GM10847 (cell line): ENCODE data around the gene LCA5.

Source experiments
- POLR2A ChIP-seq: IDR thresholded peaks from 2 replicates; pipeline ENCODE4 v1.6.1; 2011; ENCODE audit not compliant: insufficient read length; ENCODE audit errors: extremely low read depth

Gene LCA5

DNA sequence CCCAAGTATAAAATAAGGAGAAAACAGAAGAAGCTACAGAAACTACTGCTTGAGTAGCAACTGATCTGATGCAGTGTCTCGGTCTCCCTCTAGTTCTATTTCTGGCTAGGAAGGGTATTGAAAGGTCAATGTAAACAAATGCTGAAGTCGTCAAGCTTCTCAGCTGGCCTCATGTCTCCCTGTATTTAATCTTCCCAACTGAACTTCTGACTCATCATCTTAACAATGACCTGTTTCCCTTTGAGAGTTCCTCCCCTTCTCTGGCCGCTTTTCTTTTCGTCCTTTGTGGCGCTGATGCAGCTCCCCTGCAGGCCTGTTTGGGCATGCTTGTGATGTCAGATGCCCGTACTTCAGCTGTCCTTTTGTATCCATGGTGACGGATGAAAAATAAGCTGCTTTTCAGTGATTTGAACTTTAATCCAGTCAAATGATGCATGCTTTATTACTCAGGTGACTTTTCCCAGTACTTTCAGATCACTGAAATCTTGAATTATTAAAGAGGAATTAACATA lies 7.8 kb upstream of the LCA5 start:
- TF ChIP-seq POLR2A = no peak

DNA sequence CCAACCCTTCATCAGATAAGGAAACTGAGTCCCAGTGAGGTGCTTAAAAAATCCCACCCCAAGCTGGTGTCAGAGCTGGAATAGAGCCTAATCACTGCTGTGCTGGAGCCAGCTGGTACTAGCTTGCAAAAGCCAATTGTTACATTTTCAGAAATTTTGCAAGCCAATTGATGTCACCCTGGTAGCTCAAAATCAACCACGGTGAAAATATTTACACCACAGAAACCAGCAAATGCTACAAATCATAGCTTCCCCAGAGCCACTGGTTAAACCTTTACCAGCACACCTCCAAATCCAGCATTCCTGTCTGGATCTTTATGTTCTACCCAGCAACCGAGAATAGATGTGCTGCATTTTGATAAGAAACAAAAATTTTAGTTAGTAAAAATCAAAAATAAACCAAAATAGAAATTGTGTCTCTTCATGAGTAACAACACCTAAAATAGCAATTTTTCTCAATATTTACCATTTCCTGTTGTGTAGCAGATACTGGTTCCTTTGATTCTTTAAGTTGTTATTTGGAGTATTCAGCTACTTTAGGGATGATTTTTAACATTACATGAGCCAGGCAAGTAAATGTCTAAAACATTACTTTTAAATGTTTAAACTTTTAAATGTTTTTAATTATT lies 7.2 kb upstream of the LCA5 start:
- TF ChIP-seq POLR2A = no peak

DNA sequence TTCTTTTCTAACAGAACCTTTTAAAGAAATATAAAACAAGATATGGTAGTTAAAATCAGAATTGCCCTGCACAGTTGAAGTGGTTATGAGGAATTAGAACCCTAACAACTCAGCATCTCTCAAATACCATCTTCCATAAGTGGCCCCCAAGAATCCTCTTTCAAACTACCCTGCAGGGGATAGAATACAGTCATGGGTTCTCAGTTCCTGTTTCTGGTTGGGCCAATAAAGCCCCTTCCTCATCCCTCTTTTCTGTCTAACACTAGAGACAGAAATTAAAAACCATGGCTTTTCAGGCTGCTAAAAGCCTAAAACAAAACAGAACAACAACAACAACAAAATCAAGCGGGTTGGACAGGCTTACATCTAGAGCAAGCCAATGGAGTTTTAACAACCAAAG lies 6.7 kb upstream of the LCA5 start:
- no peak for TF ChIP-seq POLR2A

DNA sequence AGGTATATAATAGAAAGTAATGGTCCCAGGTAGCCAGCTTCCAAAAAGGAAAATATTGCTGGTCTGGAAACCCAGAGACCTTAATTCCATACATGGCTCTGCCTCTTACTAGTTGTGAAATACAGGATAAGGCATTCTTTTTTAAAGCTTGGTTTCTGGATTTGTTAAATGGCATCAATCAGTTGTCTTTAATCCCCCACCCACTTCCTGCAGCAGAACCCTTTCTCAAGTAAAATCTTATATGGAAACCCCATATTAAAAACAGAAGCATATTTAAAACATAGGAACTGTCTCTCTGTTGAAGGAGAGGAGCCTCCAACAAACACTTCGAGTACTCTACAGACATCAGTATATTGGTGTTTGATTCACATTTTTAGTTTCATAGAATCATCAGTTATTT lies 6.2 kb upstream of the LCA5 start:
- TF ChIP-seq POLR2A = no peak

DNA sequence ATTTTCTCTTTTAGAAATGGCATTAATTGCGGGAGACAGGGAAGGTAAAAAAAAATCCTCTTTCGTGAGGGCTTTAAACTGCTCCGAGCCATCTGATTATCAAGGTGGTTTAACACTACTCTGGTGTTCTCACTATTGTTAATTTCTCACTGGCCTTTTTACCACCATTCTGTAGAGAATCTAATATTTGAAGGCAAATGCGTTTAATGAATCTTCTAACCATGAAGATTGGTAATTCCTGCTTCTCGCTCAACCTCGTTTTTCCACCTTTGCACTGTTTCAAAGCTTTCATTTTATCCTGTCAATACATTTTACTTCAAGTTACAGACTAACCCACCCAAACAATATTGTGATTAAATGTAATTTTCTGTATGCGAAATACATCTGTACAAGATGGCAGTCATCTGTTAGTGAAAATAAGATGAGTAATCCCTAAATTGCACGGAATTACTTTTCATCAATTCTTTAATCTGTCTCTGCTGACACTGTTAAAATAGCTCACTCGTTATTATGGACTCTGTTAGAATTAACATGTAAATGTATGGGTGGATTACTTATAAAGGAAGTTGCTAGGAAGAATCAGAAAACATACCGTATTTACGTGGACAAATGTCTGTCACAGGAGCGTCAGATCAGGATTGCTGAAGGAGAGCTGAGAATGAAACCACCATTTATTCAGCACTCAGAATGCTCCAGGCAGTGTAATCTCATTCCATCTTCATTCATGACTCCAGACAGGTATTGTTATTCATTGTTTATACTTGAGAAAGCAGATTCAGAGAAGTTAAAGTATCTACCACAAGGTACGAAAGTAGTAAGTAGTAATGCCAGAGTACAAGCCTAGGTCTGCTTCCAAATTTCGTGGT lies 1.1 kb upstream of the LCA5 start:
- no peak for TF ChIP-seq POLR2A

DNA sequence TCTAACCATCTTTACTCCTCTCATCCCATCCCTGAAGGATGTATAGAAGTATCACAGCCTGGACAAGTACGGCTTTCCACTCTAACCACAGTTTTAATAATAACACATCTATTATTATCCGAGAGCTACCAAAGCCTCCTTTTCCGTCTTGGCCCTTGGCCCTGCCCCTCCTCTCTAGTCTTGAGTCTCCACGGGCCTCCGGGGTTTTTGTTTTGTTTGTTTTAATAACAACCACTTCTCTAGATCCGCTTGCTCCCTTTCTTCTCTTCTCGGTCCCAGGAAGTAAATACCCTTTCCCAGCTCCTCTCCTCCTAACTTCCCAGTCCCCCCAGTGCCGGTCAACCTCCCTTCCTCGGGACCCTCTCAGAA lies 661 bp downstream of the LCA5 start:
- no peak for TF ChIP-seq POLR2A

GRCh38 chr6:79526897-79527296 lies 10.3 kb downstream of the LCA5 start:
- TF ChIP-seq POLR2A = no peak

- no peak for TF ChIP-seq POLR2A
These were observed 11.7 kb downstream of the LCA5 start for GRCh38 chr6:79525272-79526100.

DNA sequence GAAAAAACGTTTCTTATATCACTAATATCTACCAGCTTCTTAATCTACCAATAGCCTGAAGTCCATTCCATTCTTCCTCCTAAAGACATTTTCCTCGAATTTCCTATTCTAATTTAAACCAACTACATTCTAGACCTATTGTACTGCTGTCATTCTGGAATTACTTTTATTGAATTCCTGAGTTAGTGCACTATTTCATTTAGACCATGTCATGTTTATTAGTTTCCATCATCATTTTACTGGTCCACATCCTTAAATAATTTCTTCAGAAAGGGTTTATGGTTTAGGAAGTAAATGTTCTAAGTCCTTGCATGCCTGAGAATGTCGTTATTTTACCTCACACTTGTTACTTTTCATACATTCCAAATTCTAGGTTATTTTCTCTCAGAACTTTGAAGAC lies 13.2 kb downstream of the LCA5 start:
- TF ChIP-seq POLR2A = no peak

DNA sequence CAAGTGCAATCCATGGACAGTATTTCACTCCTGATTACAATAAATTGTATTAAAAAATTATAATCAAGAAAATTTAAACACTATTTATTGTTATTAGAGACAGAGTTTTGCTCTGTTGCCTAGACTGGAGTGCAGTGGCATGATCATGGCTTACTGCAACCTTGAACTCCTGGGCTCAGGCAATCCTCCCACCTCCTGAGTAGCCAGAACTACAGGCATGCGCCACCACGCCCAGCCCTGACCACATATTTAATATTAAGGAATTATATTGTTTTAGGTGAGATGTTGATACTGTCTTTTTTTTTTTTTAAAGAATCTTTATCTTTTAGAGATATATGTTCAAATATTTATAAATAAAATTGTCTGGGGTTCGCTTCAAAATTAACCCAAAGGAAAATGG lies 14.6 kb downstream of the LCA5 start:
- TF ChIP-seq POLR2A = no peak

GRCh38 chr6:79520534-79520933 lies 16.7 kb downstream of the LCA5 start:
- no peak for TF ChIP-seq POLR2A

DNA sequence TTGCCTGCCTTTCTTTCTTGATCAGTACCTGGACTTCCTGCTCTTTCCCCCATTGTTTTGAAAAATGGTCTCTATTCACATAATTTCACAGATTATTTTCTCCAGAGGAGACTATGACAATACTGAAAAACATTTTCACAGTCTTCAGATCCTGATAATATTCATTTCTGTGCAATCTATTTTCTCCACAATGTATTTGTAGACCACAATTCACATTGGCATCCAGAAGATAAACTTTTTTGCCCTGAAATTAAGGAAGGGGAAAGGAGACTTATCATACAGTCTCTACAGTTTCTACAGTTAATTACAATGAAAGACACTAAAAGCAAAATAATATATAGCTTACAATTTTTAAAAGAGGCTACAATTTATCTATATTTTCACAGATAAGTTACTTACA lies 18.4 kb downstream of the LCA5 start:
- no peak for TF ChIP-seq POLR2A

- no peak for TF ChIP-seq POLR2A
These were observed 21.8 kb downstream of the LCA5 start for GRCh38 chr6:79515436-79515835.

DNA sequence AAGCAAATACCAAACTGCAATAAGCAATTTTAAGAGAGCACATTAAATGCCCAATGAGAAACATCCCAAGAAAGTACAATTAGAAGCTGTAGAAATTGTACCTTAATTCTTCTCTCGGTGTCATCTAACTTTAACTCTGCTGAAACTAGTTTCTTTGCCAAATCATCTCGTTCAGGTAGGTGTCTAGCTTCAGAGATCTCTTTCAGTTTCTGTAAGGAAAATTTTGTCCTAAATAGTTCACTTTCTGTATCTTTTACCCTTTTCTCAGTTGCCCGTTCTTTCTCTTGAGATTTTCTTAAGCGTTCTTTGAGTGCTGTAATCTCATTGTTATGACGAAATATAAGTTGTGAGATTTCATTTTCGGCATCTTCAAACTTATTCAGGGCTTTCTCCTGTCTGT lies 24.1 kb downstream of the LCA5 start:
- no peak for TF ChIP-seq POLR2A

- TF ChIP-seq POLR2A = no peak
These were observed 25.2 kb downstream of the LCA5 start for GRCh38 chr6:79512014-79512413.

- no peak for TF ChIP-seq POLR2A
These were observed 26.5 kb downstream of the LCA5 start for GRCh38 chr6:79510707-79511106.

- TF ChIP-seq POLR2A = no peak
These were observed 31.0 kb downstream of the LCA5 start for GRCh38 chr6:79506251-79506650.
